Thymus (tissue), 11 donors: ENCODE measurements around the gene GDPD5. TPM values are rescaled to one million over a fixed set of nuclear protein-coding genes. Genes with fewer than 3 reads are reported as not detected.

Experiments used
- DNase-seq, 9 donors: peaks; one replicate each; pipeline ENCODE4 v3.0.0-alpha.2; 2013; ENCODE audit warnings: low spot score in 9 of 9, low read depth in 6 of 9, missing footprints in 1 of 9
- H3K27ac ChIP-seq, 2 donors: one replicate each; pipeline ENCODE4 v1.5.1; 2013; ENCODE audit warnings: control low read depth in 1 of 2, low read depth in 1 of 2, low read length in 1 of 2, mild to moderate bottlenecking in 1 of 2, moderate library complexity in 1 of 2
- H3K27me3 ChIP-seq, 2 donors: one replicate each; pipeline ENCODE4 v1.5.1; 2013; ENCODE audit warnings: low read length in 1 of 2; ENCODE audit not compliant: control insufficient read depth in 2 of 2, insufficient read depth in 1 of 2
- H3K36me3 ChIP-seq, 2 donors: one replicate each; pipeline ENCODE4 v1.5.1; 2013; ENCODE audit warnings: low read length in 1 of 2, mild to moderate bottlenecking in 1 of 2, moderate library complexity in 1 of 2; ENCODE audit not compliant: control insufficient read depth in 2 of 2, insufficient read depth in 2 of 2
- H3K4me1 ChIP-seq, 2 donors: one replicate each; pipeline ENCODE4 v1.5.1; 2013; ENCODE audit warnings: low read length in 2 of 2; ENCODE audit not compliant: control insufficient read depth in 2 of 2, insufficient read depth in 2 of 2
- H3K4me3 ChIP-seq, 2 donors: one replicate each; pipeline ENCODE4 v1.5.1; 2013; ENCODE audit warnings: low read length in 2 of 2, control low read depth in 1 of 2, mild to moderate bottlenecking in 1 of 2
- H3K9me3 ChIP-seq, 2 donors: one replicate each; pipeline ENCODE4 v1.5.1; 2013; ENCODE audit warnings: low read length in 1 of 2, mild to moderate bottlenecking in 1 of 2; ENCODE audit not compliant: control insufficient read depth in 2 of 2, insufficient read depth in 1 of 2
- whole genome bisulfite sequencing: extraction: QIAGEN DNeasy Blood & Tissue Kit; methylation state at CpG from one replicate; pipeline ENCODE4 v1.1.7; 2013; 5-methylcytosine and 5-hydroxymethylcytosine counted together
- polyA plus RNA-seq: library from polyadenylated mRNA; stranded (reverse); fragments of 200-250 nt; gene quantifications from one replicate; pipeline ENCODE4 v1.2.3, GENCODE V29; 2013
- total RNA-seq: library from RNA; stranded (reverse); fragments of 120-200 nt; gene quantifications from one replicate; pipeline ENCODE4 v1.2.4, GENCODE V29; 2013
- donor health status: healthy.

GDPD5 gene
- total and polyA plus RNA-seq, 2 donors: 3.1 to 25.3 TPM

GRCh38 chr11:75520688-75521087, 5.1 kb downstream of the GDPD5 start:
- 98% methylated on average over 7 of the region's 7 CpGs for WGBS
- Histone ChIP-seq H3K4me3 (no peak overlapping the region), H3K4me1 (peaks cover 0 to 45% of the 10 kb centered on the region in 2 donors), H3K27ac (no peak overlapping the region), H3K36me3 (no peaks in the 10 kb centered on the region), H3K9me3 (peaks cover 0 to 13% of the 10 kb centered on the region in 2 donors), H3K27me3 (peaks cover 6 to 24% of the 10 kb centered on the region in 2 donors)
- DNase-seq: no peak

- Histone ChIP-seq H3K9me3 (peaks cover 0 to 6% of the 10 kb centered on the region in 2 donors), H3K4me3 (no peak overlapping the region), H3K4me1 (peaks cover 0 to 31% of the 10 kb centered on the region in 2 donors), H3K27ac (no peak overlapping the region), H3K27me3 (peaks cover under 1 to 10% of the 10 kb centered on the region in 2 donors), H3K36me3 (no peaks in the 10 kb centered on the region)
- WGBS: 64% methylated on average over 9 of the region's 9 CpGs
- no peak for DNase-seq
Measured at GRCh38 chr11:75518771-75519653, 6.7 kb downstream of the GDPD5 start.

GRCh38 chr11:75518204-75518549, 7.6 kb downstream of the GDPD5 start:
- no peak overlapping the region for H3K4me3 ChIP-seq
- H3K27me3 ChIP-seq: peaks cover 0 to 6% of the 10 kb centered on the region in 2 donors
- no peak overlapping the region for H3K27ac ChIP-seq
- H3K36me3 ChIP-seq: no peaks in the 10 kb centered on the region
- peaks cover 0 to 23% of the 10 kb centered on the region in 2 donors for H3K4me1 ChIP-seq
- WGBS: 98% methylated on average over 3 of the region's 3 CpGs
- peaks cover 0 to 6% of the 10 kb centered on the region in 2 donors for H3K9me3 ChIP-seq
- no peak for DNase-seq

GRCh38 chr11:75516886-75517285, 8.9 kb downstream of the GDPD5 start:
- WGBS: 71% methylated on average over 7 of the region's 7 CpGs
- no peak overlapping the region for H3K4me3 ChIP-seq
- H3K27me3 ChIP-seq: no peaks in the 10 kb centered on the region
- H3K9me3 ChIP-seq: peaks cover 0 to 6% of the 10 kb centered on the region in 2 donors
- H3K27ac ChIP-seq: no peak overlapping the region
- H3K4me1 ChIP-seq: peaks cover 0 to 17% of the 10 kb centered on the region in 2 donors
- no peak for DNase-seq
- no peaks in the 10 kb centered on the region for H3K36me3 ChIP-seq

- H3K4me1 ChIP-seq: peaks cover 0 to 17% of the 10 kb centered on the region in 2 donors
- peaks cover 0 to 6% of the 10 kb centered on the region in 2 donors for H3K9me3 ChIP-seq
- H3K27me3 ChIP-seq: no peaks in the 10 kb centered on the region
- H3K27ac ChIP-seq: no peak overlapping the region
- WGBS: 98% methylated on average over 3 of the region's 3 CpGs
- H3K4me3 ChIP-seq: no peak overlapping the region
- no peak for DNase-seq
- no peaks in the 10 kb centered on the region for H3K36me3 ChIP-seq
Measured at GRCh38 chr11:75516140-75516539, 9.6 kb downstream of the GDPD5 start.

GRCh38 chr11:75514596-75514995, 11.1 kb downstream of the GDPD5 start:
- Histone ChIP-seq H3K4me3 (no peak overlapping the region), H3K27me3 (no peaks in the 10 kb centered on the region), H3K4me1 (peaks cover 0 to 17% of the 10 kb centered on the region in 2 donors), H3K36me3 (no peaks in the 10 kb centered on the region), H3K27ac (no peak overlapping the region), H3K9me3 (peaks cover 0 to 6% of the 10 kb centered on the region in 2 donors)
- DNase-seq: no peak

- peaks cover 0 to 6% of the 10 kb centered on the region in 2 donors for H3K9me3 ChIP-seq
- H3K4me3 ChIP-seq: no peak overlapping the region
- peaks cover 0 to 19% of the 10 kb centered on the region in 2 donors for H3K4me1 ChIP-seq
- WGBS: 93% methylated on average over 5 of the region's 5 CpGs
- H3K27ac ChIP-seq: no peak overlapping the region
- DNase-seq: no peak
- no peaks in the 10 kb centered on the region for H3K27me3 ChIP-seq
- H3K36me3 ChIP-seq: no peaks in the 10 kb centered on the region
Measured at GRCh38 chr11:75513250-75513649, 12.5 kb downstream of the GDPD5 start.

- Histone ChIP-seq H3K36me3 (no peaks in the 10 kb centered on the region), H3K4me1 (peaks cover 0 to 21% of the 10 kb centered on the region in 2 donors), H3K9me3 (no peaks in the 10 kb centered on the region), H3K27me3 (no peaks in the 10 kb centered on the region), H3K4me3 (no peak overlapping the region), H3K27ac (no peak overlapping the region)
- WGBS: 93% methylated on average over 5 of the region's 5 CpGs
- no peak for DNase-seq
Measured at GRCh38 chr11:75510723-75511019, 15.1 kb downstream of the GDPD5 start.

GRCh38 chr11:75510004-75510722, 15.6 kb downstream of the GDPD5 start:
- no peak overlapping the region for H3K27ac ChIP-seq
- no peaks in the 10 kb centered on the region for H3K36me3 ChIP-seq
- DNase-seq: no peak
- H3K9me3 ChIP-seq: no peaks in the 10 kb centered on the region
- H3K27me3 ChIP-seq: no peaks in the 10 kb centered on the region
- WGBS: 85% methylated on average over 9 of the region's 9 CpGs
- H3K4me1 ChIP-seq: peaks cover 0 to 21% of the 10 kb centered on the region in 2 donors
- H3K4me3 ChIP-seq: no peak overlapping the region
